Skin of body (tissue), 2 donors: ENCODE results near the gene GALNT2. TPM values are rescaled to one million over a fixed set of nuclear protein-coding genes. Genes with fewer than 3 reads are reported as not detected.

Experiments used
- DNase-seq: peaks from one replicate; lab custom pipeline; 2025; lab: John Stamatoyannopoulos, UW
- total RNA-seq: library from RNA; depleted of rRNA; stranded (reverse); fragments of >200 nt; gene quantifications from one replicate; pipeline ENCODE4 v1.2.3, GENCODE V29; 2014

The GALNT2 gene
- total RNA-seq, 1 donor from 2014 or later = 32.0 TPM

- no peak for DNase-seq
These were observed 251.1 kb downstream of the GALNT2 start for GRCh38 chr1:230317823-230318819.

GRCh38 chr1:230319014-230319747 is 252.1 kb downstream of the GALNT2 start:
- no peak for DNase-seq

GRCh38 chr1:230320804-230321203 is 253.8 kb downstream of the GALNT2 start:
- no peak for DNase-seq

GRCh38 chr1:230321341-230321740 is 254.3 kb downstream of the GALNT2 start:
- no peak for DNase-seq

GRCh38 chr1:230321741-230322420 is 254.8 kb downstream of the GALNT2 start:
- no peak for DNase-seq

- DNase-seq = no peak
These were observed 255.4 kb downstream of the GALNT2 start for GRCh38 chr1:230322421-230322756.

- no peak for DNase-seq
These were observed 256.0 kb downstream of the GALNT2 start for GRCh38 chr1:230322967-230323547.

- no peak for DNase-seq
These were observed 256.6 kb downstream of the GALNT2 start for GRCh38 chr1:230323686-230324085.

GRCh38 chr1:230326971-230327891 is 260.2 kb downstream of the GALNT2 start:
- no peak for DNase-seq

GRCh38 chr1:230327892-230328284 is 260.9 kb downstream of the GALNT2 start:
- no peak for DNase-seq

- no peak for DNase-seq
These were observed 261.4 kb downstream of the GALNT2 start for GRCh38 chr1:230328342-230329015.

GRCh38 chr1:230330157-230330556 is 263.1 kb downstream of the GALNT2 start:
- DNase-seq = no peak
